Stomach (tissue), 4 donors: Measurements from ENCODE around the gene SERPINI1.

Experiments
- EP300 ChIP-seq: sonication (generic); formaldehyde crosslinking; IDR thresholded peaks from one replicate; pipeline ENCODE4 v1.6.1; 2017; ENCODE audit warnings: antibody characterized with exemption
- POLR2A ChIP-seq, 4 donors: fragments of 450-650 bp; IDR thresholded peaks; one replicate each; pipeline ENCODE4 v1.6.1; 2016; ENCODE audit warnings: antibody characterized with exemption in 4 of 4, control low read depth in 2 of 4, mild to moderate bottlenecking in 1 of 4, moderate library complexity in 1 of 4
- POLR2AphosphoS5 ChIP-seq, 3 donors: sonication (generic); formaldehyde crosslinking; IDR thresholded peaks; one replicate each; pipeline ENCODE4 v1.6.1; 2016; ENCODE audit warnings: antibody characterized with exemption in 3 of 3
- TF ChIP-seq, protein P1 (sequence below), 7 experiments: fragments of 450-650 bp in 4 of 7; fragments of 200-600 bp in 3 of 7; sonication (generic) in 3 of 7; IDR thresholded peaks; one replicate each; pipeline ENCODE4 v1.5.1; 2016 to 2019; ENCODE audit warnings: antibody characterized with exemption in 7 of 7, control low read depth in 2 of 7, mild to moderate bottlenecking in 1 of 7

DNA sequence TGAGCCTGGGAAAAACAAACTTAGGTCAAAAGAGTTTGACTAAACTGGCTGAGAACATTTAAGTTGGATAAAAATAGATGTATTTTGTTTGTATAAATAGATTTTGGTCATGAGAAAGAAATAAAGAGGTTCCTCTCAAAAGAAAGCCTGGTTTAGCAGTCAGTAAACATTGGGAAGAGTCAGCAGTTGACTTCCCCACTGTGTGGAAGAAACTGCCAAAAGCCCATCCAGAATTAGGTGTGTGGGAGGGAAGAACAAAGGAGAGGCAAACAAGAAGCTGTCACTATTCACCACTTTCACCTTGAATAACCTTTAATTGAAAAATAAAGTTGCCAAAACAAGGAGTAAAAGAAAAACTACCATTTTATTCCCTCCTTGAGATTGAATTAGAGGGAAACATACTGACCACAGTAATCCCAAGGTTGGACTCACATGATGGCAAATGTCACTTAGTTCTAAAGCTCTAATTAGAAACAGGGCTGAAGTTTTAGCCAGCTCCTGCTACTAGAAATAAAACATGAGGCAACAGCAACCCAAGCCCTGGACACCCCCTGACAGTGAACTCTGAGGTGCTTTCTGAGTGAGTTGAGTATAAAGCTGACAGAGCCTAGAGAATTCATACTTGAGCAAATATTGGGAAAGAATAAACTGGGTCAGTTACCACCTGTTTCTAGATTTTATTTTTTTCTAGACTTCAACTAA is 139.3 kb downstream of the SERPINI1 start:
- TF ChIP-seq POLR2A (IDR thresholded peaks at IDR 0.05), result no peak
- TF ChIP-seq POLR2AphosphoS5 (IDR thresholded peaks at IDR 0.05), result no peak
- TF ChIP-seq, protein P1, sequence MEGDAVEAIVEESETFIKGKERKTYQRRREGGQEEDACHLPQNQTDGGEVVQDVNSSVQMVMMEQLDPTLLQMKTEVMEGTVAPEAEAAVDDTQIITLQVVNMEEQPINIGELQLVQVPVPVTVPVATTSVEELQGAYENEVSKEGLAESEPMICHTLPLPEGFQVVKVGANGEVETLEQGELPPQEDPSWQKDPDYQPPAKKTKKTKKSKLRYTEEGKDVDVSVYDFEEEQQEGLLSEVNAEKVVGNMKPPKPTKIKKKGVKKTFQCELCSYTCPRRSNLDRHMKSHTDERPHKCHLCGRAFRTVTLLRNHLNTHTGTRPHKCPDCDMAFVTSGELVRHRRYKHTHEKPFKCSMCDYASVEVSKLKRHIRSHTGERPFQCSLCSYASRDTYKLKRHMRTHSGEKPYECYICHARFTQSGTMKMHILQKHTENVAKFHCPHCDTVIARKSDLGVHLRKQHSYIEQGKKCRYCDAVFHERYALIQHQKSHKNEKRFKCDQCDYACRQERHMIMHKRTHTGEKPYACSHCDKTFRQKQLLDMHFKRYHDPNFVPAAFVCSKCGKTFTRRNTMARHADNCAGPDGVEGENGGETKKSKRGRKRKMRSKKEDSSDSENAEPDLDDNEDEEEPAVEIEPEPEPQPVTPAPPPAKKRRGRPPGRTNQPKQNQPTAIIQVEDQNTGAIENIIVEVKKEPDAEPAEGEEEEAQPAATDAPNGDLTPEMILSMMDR (IDR thresholded peaks at IDR 0.05), result no peak
- no peak for TF ChIP-seq EP300
